ENCODE results near the gene ZNF302.

DNA sequence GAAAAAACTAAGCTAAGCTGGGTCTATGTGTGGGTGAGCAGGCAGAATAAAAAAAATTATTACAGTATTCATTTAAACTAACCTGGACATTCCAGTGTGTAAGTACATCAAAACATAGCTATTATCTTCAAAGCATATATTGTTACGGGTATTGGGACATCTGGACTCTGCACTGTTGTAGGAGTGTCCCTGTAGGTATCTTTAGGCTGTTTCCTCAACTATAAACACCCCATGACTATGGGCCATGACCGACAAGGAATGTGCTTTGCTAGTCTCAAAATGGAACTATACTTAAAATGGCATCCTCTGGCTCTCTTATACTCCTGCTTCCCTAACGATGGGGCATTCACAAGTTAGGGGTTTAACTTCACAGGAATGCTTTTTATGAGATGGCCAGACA lies 3.9 kb upstream of the ZNF302 start:
- TF ChIP-seq, protein P1, sequence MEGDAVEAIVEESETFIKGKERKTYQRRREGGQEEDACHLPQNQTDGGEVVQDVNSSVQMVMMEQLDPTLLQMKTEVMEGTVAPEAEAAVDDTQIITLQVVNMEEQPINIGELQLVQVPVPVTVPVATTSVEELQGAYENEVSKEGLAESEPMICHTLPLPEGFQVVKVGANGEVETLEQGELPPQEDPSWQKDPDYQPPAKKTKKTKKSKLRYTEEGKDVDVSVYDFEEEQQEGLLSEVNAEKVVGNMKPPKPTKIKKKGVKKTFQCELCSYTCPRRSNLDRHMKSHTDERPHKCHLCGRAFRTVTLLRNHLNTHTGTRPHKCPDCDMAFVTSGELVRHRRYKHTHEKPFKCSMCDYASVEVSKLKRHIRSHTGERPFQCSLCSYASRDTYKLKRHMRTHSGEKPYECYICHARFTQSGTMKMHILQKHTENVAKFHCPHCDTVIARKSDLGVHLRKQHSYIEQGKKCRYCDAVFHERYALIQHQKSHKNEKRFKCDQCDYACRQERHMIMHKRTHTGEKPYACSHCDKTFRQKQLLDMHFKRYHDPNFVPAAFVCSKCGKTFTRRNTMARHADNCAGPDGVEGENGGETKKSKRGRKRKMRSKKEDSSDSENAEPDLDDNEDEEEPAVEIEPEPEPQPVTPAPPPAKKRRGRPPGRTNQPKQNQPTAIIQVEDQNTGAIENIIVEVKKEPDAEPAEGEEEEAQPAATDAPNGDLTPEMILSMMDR (IDR thresholded peaks at IDR 0.05 in 4 of 5, conservative IDR thresholded peaks at IDR 0.05 in 1 of 5): no peak
- TF ChIP-seq POLR2A (IDR thresholded peaks at IDR 0.05): no peak
